GM19035 (cell line): ENCODE results near the gene GP2.

Experiments used
- ATAC-seq: cut with Tn5 transposase; IDR thresholded peaks from one replicate; pipeline ENCODE4 v1.9.1; 2021; ENCODE audit not compliant: unreplicated experiment

Gene GP2

GRCh38 chr16:20308266-20308665 lies 19.0 kb downstream of the GP2 start:
- no peak for ATAC-seq

GRCh38 chr16:20307791-20308190 lies 19.5 kb downstream of the GP2 start:
- ATAC-seq: no peak

- no peak for ATAC-seq
Observed at GRCh38 chr16:20307240-20307671, 20.1 kb downstream of the GP2 start.

GRCh38 chr16:20306401-20306800 lies 20.9 kb downstream of the GP2 start:
- ATAC-seq: no peak

- ATAC-seq: no peak
Observed at GRCh38 chr16:20303012-20303411, 24.3 kb downstream of the GP2 start.

- no peak for ATAC-seq
Observed at GRCh38 chr16:20302389-20302788, 24.9 kb downstream of the GP2 start.

GRCh38 chr16:20301840-20302239 lies 25.5 kb downstream of the GP2 start:
- ATAC-seq: no peak

- ATAC-seq: no peak
Observed at GRCh38 chr16:20300312-20301097, 26.8 kb downstream of the GP2 start.

GRCh38 chr16:20298452-20298851 lies 28.9 kb downstream of the GP2 start:
- no peak for ATAC-seq

GRCh38 chr16:20291208-20292206 lies 35.8 kb downstream of the GP2 start:
- no peak for ATAC-seq

GRCh38 chr16:20289571-20289970 lies 37.7 kb downstream of the GP2 start:
- no peak for ATAC-seq

GRCh38 chr16:20285993-20286499 lies 41.3 kb downstream of the GP2 start:
- ATAC-seq: no peak

GRCh38 chr16:20280259-20280658 lies 47.1 kb downstream of the GP2 start:
- no peak for ATAC-seq

- no peak for ATAC-seq
Observed at GRCh38 chr16:20271893-20272292, 55.4 kb downstream of the GP2 start.

- no peak for ATAC-seq
Observed at GRCh38 chr16:20268409-20268808, 58.9 kb downstream of the GP2 start.

- no peak for ATAC-seq
Observed at GRCh38 chr16:20265019-20265418, 62.3 kb downstream of the GP2 start.

GRCh38 chr16:20263138-20263855 lies 64.0 kb downstream of the GP2 start:
- no peak for ATAC-seq

GRCh38 chr16:20262248-20262647 lies 65.1 kb downstream of the GP2 start:
- ATAC-seq: no peak

- ATAC-seq: no peak
Observed at GRCh38 chr16:20260215-20261009, 66.9 kb downstream of the GP2 start.
